GM10847 (cell line): Measurements from ENCODE around the gene ACOT7.

Experiments
- POLR2A ChIP-seq: IDR thresholded peaks from 2 replicates; pipeline ENCODE4 v1.6.1; 2011; ENCODE audit not compliant: insufficient read length; ENCODE audit errors: extremely low read depth

The ACOT7 gene

GRCh38 chr1:6276811-6277555 lies 116.6 kb downstream of the ACOT7 start:
- TF ChIP-seq POLR2A = no peak

GRCh38 chr1:6275826-6276782 lies 117.5 kb downstream of the ACOT7 start:
- TF ChIP-seq POLR2A = no peak

- no peak for TF ChIP-seq POLR2A
Observed at GRCh38 chr1:6274622-6275139, 118.9 kb downstream of the ACOT7 start.

- TF ChIP-seq POLR2A = no peak
Observed at GRCh38 chr1:6274102-6274501, 119.5 kb downstream of the ACOT7 start.

GRCh38 chr1:6273380-6273891 lies 120.1 kb downstream of the ACOT7 start:
- TF ChIP-seq POLR2A = no peak

- TF ChIP-seq POLR2A = no peak
Observed at GRCh38 chr1:6272868-6273267, 120.7 kb downstream of the ACOT7 start.

GRCh38 chr1:6272452-6272851 lies 121.1 kb downstream of the ACOT7 start:
- TF ChIP-seq POLR2A = no peak

- TF ChIP-seq POLR2A = no peak
Observed at GRCh38 chr1:6271554-6271953, 122.0 kb downstream of the ACOT7 start.

- no peak for TF ChIP-seq POLR2A
Observed at GRCh38 chr1:6271006-6271405, 122.6 kb downstream of the ACOT7 start.

GRCh38 chr1:6270401-6270800 lies 123.2 kb downstream of the ACOT7 start:
- no peak for TF ChIP-seq POLR2A

GRCh38 chr1:6269720-6270400 lies 123.7 kb downstream of the ACOT7 start:
- no peak for TF ChIP-seq POLR2A

- TF ChIP-seq POLR2A = no peak
Observed at GRCh38 chr1:6269296-6269695, 124.3 kb downstream of the ACOT7 start.

GRCh38 chr1:6268415-6268814 lies 125.2 kb downstream of the ACOT7 start:
- no peak for TF ChIP-seq POLR2A

- TF ChIP-seq POLR2A = no peak
Observed at GRCh38 chr1:6267686-6268322, 125.8 kb downstream of the ACOT7 start.

GRCh38 chr1:6266641-6267040 lies 126.9 kb downstream of the ACOT7 start:
- TF ChIP-seq POLR2A = no peak
